GM19193 (cell line): ENCODE results near the gene HPGDS.

ENCODE experiments used
- POLR2A ChIP-seq: IDR thresholded peaks from 4 replicates; pipeline ENCODE4 v1.6.1; 2011; ENCODE audit not compliant: insufficient read depth, insufficient read length; ENCODE audit errors: extremely low read depth

HPGDS gene

GRCh38 chr4:94302191-94302590, 40.4 kb downstream of the HPGDS start:
- TF ChIP-seq POLR2A: no peak

GRCh38 chr4:94298725-94299252, 43.8 kb downstream of the HPGDS start:
- TF ChIP-seq POLR2A: no peak

GRCh38 chr4:94290245-94290644, 52.4 kb downstream of the HPGDS start:
- TF ChIP-seq POLR2A: no peak

- TF ChIP-seq POLR2A: no peak
These were observed 57.0 kb downstream of the HPGDS start for GRCh38 chr4:94285666-94286065.

GRCh38 chr4:94284889-94285288, 57.7 kb downstream of the HPGDS start:
- no peak for TF ChIP-seq POLR2A

GRCh38 chr4:94278781-94279180, 63.9 kb downstream of the HPGDS start:
- TF ChIP-seq POLR2A: no peak

GRCh38 chr4:94277534-94277933, 65.1 kb downstream of the HPGDS start:
- no peak for TF ChIP-seq POLR2A

- TF ChIP-seq POLR2A: no peak
These were observed 66.4 kb downstream of the HPGDS start for GRCh38 chr4:94276204-94276603.

- TF ChIP-seq POLR2A: no peak
These were observed 67.7 kb downstream of the HPGDS start for GRCh38 chr4:94274912-94275311.

GRCh38 chr4:94271248-94271647, 71.4 kb downstream of the HPGDS start:
- no peak for TF ChIP-seq POLR2A

GRCh38 chr4:94267037-94267436, 75.6 kb downstream of the HPGDS start:
- no peak for TF ChIP-seq POLR2A

GRCh38 chr4:94262163-94263016, 80.2 kb downstream of the HPGDS start:
- no peak for TF ChIP-seq POLR2A

- TF ChIP-seq POLR2A: no peak
These were observed 85.8 kb downstream of the HPGDS start for GRCh38 chr4:94256828-94257227.

GRCh38 chr4:94256144-94256783, 86.4 kb downstream of the HPGDS start:
- no peak for TF ChIP-seq POLR2A

- TF ChIP-seq POLR2A: no peak
These were observed 89.6 kb downstream of the HPGDS start for GRCh38 chr4:94253036-94253435.

GRCh38 chr4:94251094-94251493, 91.5 kb downstream of the HPGDS start:
- no peak for TF ChIP-seq POLR2A
